Umbilical cord (tissue), 2 donors: Measurements from ENCODE around the gene JADE2. TPM values are rescaled to one million over a fixed set of nuclear protein-coding genes. Genes with fewer than 3 reads are reported as not detected.
"Not testable (repeated sequence)": the region's sequence is repeated elsewhere in the genome, so short reads cannot be mapped to it uniquely, and the experiment has no call there.

ENCODE experiments used
- DNase-seq: peaks from one replicate; pipeline ENCODE4 v3.0.0-alpha.2; 2015; ENCODE audit warnings: low spot score
- total RNA-seq: library from RNA; depleted of rRNA; stranded (reverse); fragments of >200 nt; gene quantifications from one replicate; pipeline ENCODE4 v1.2.3, GENCODE V29; 2014; ENCODE audit warnings: low replicate concordance; ENCODE audit not compliant: insufficient read depth

JADE2 gene
- total RNA-seq, result 22.4 TPM

GRCh38 chr5:134524826-134525682 lies at the start of gene JADE2:
JADE2 (plus strand) TSS chr5:134525670; CDS start chr5:134535858, 10,188 bp downstream.
- peak; percentile 85 for DNase-seq

GRCh38 chr5:134477462-134478245 lies 47.8 kb upstream of the JADE2 start:
- DNase-seq, result no peak

- no peak for DNase-seq
These were observed 45.6 kb upstream of the JADE2 start for GRCh38 chr5:134479839-134480238.

GRCh38 chr5:134489227-134489944 lies 36.1 kb upstream of the JADE2 start:
- no peak for DNase-seq

GRCh38 chr5:134490255-134490924 lies 35.1 kb upstream of the JADE2 start:
- no peak for DNase-seq

GRCh38 chr5:134490925-134491271 lies 34.6 kb upstream of the JADE2 start:
- no peak for DNase-seq

- DNase-seq, result no peak
These were observed 33.5 kb upstream of the JADE2 start for GRCh38 chr5:134491841-134492442.

- DNase-seq, result no peak
These were observed 32.9 kb upstream of the JADE2 start for GRCh38 chr5:134492568-134492967.

GRCh38 chr5:134493461-134494055 lies 31.9 kb upstream of the JADE2 start:
- no peak for DNase-seq

GRCh38 chr5:134494780-134495179 lies 30.7 kb upstream of the JADE2 start:
- no peak for DNase-seq

GRCh38 chr5:134499905-134500304 lies 25.6 kb upstream of the JADE2 start:
- DNase-seq, result not testable (repeated sequence)

GRCh38 chr5:134500699-134501430 lies 24.6 kb upstream of the JADE2 start:
- no peak for DNase-seq

- no peak for DNase-seq
These were observed 23.2 kb upstream of the JADE2 start for GRCh38 chr5:134502259-134502658.

GRCh38 chr5:134503088-134503936 lies 22.2 kb upstream of the JADE2 start:
- peak; percentile 89 for DNase-seq

- DNase-seq, result no peak
These were observed 21.5 kb upstream of the JADE2 start for GRCh38 chr5:134503937-134504437.

GRCh38 chr5:134504629-134505300 lies 20.7 kb upstream of the JADE2 start:
- no peak for DNase-seq

- peak; percentile 9 for DNase-seq
These were observed 19.1 kb upstream of the JADE2 start for GRCh38 chr5:134506054-134507039.
